Measurements from ENCODE around the gene UBASH3B.

- no peak for TF ChIP-seq YY1 (IDR thresholded peaks at IDR 0.05; ENCODE audit: low read depth)
- TF ChIP-seq, protein P1, sequence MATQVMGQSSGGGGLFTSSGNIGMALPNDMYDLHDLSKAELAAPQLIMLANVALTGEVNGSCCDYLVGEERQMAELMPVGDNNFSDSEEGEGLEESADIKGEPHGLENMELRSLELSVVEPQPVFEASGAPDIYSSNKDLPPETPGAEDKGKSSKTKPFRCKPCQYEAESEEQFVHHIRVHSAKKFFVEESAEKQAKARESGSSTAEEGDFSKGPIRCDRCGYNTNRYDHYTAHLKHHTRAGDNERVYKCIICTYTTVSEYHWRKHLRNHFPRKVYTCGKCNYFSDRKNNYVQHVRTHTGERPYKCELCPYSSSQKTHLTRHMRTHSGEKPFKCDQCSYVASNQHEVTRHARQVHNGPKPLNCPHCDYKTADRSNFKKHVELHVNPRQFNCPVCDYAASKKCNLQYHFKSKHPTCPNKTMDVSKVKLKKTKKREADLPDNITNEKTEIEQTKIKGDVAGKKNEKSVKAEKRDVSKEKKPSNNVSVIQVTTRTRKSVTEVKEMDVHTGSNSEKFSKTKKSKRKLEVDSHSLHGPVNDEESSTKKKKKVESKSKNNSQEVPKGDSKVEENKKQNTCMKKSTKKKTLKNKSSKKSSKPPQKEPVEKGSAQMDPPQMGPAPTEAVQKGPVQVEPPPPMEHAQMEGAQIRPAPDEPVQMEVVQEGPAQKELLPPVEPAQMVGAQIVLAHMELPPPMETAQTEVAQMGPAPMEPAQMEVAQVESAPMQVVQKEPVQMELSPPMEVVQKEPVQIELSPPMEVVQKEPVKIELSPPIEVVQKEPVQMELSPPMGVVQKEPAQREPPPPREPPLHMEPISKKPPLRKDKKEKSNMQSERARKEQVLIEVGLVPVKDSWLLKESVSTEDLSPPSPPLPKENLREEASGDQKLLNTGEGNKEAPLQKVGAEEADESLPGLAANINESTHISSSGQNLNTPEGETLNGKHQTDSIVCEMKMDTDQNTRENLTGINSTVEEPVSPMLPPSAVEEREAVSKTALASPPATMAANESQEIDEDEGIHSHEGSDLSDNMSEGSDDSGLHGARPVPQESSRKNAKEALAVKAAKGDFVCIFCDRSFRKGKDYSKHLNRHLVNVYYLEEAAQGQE (IDR thresholded peaks at IDR 0.05; ENCODE audit: low read depth): no peak
- TF ChIP-seq RAD21 (IDR thresholded peaks at IDR 0.05; ENCODE audit: low read depth): no peak
These were observed 61.8 kb downstream of the UBASH3B start for GRCh38 chr11:122717264-122717867.
